ENCODE results near the gene KSR2.

KSR2 gene

DNA sequence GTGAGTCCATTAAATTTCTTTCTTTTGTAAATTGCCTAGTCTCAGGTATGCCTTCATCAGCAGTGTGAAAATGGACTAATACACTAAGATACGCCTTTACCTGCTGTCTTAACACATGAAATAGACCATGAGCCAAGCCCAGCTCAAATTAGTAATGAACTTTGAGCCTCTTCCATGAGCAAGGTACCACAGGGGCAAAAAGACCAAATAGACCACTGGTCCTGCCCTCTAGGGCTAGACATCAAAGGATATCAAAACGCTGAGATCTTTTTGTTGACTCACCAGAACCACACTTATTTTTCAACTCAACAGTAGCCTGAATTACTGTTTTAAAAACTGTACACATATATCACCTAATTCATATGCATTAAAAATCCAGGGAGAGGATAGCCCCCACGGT is 469.9 kb downstream of the KSR2 start:
- DNase-seq = no peak
- intact Hi-C loops (cut with DNase I; ENCODE audit: low total_unique reads) = no loop called here
- H3K4me1 ChIP-seq = no peaks in the 10 kb centered on the region
- H3K4me3 ChIP-seq = no peak overlapping the region
- H3K27ac ChIP-seq = no peak overlapping the region
- TF ChIP-seq, protein P1, sequence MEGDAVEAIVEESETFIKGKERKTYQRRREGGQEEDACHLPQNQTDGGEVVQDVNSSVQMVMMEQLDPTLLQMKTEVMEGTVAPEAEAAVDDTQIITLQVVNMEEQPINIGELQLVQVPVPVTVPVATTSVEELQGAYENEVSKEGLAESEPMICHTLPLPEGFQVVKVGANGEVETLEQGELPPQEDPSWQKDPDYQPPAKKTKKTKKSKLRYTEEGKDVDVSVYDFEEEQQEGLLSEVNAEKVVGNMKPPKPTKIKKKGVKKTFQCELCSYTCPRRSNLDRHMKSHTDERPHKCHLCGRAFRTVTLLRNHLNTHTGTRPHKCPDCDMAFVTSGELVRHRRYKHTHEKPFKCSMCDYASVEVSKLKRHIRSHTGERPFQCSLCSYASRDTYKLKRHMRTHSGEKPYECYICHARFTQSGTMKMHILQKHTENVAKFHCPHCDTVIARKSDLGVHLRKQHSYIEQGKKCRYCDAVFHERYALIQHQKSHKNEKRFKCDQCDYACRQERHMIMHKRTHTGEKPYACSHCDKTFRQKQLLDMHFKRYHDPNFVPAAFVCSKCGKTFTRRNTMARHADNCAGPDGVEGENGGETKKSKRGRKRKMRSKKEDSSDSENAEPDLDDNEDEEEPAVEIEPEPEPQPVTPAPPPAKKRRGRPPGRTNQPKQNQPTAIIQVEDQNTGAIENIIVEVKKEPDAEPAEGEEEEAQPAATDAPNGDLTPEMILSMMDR (IDR thresholded peaks at IDR 0.05) = no peak
- no peaks in the 10 kb centered on the region for H3K9me3 ChIP-seq
- no peaks in the 10 kb centered on the region for H3K27me3 ChIP-seq
- H3K36me3 ChIP-seq = no peaks in the 10 kb centered on the region

DNA sequence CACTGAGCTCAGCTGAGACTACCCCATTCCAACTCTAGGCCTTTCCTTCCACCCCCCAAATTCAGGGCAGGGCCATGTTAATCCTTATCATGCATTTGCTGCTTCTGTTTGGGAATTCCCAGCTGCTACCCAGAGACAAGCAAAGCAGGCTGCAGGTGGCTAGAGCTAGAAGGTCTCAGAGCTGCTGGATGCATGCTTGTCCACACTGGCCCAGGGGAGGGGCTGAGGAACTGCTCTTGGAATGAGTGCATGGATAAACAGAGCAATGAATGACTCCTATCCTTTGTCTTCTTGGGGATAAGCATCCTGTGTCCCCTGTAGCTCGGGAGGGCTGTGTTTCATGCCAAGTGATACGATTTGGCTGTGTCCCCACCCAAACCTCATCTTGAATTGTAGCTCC is 470.5 kb downstream of the KSR2 start:
- Histone ChIP-seq H3K4me1 (no peaks in the 10 kb centered on the region), H3K4me3 (no peak overlapping the region), H3K27ac (no peak overlapping the region), H3K36me3 (no peaks in the 10 kb centered on the region), H3K9me3 (no peaks in the 10 kb centered on the region), H3K27me3 (no peaks in the 10 kb centered on the region)
- intact Hi-C loops (cut with DNase I; ENCODE audit: low total_unique reads) = no loop called here
- TF ChIP-seq, protein P1 (IDR thresholded peaks at IDR 0.05) = no peak
- no peak for DNase-seq

DNA sequence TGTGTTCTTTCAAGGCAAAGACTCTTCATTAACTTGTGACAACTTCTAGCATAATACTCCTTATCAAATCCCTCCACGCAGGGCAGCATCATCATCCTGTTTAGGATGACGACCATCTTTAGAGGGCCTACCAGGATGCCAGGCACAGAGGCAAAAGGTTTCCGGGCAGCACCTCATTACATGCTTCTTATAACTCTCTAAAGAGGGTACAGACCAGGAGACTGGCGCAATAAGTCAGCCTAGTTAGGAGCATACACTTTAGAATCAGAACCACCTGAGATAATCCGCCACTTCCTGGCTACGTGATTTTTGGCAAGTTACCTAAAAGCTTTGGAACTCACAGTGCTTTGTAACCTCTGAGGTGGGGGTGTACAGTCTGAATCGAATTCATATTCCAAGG is 471.4 kb downstream of the KSR2 start:
- Histone ChIP-seq H3K4me3 (no peak overlapping the region), H3K36me3 (no peaks in the 10 kb centered on the region), H3K4me1 (no peaks in the 10 kb centered on the region), H3K27me3 (no peaks in the 10 kb centered on the region), H3K27ac (no peak overlapping the region), H3K9me3 (no peaks in the 10 kb centered on the region)
- DNase-seq = no peak
- intact Hi-C loops (cut with DNase I; ENCODE audit: low total_unique reads) = no loop called here
- TF ChIP-seq, protein P1 (IDR thresholded peaks at IDR 0.05) = no peak

DNA sequence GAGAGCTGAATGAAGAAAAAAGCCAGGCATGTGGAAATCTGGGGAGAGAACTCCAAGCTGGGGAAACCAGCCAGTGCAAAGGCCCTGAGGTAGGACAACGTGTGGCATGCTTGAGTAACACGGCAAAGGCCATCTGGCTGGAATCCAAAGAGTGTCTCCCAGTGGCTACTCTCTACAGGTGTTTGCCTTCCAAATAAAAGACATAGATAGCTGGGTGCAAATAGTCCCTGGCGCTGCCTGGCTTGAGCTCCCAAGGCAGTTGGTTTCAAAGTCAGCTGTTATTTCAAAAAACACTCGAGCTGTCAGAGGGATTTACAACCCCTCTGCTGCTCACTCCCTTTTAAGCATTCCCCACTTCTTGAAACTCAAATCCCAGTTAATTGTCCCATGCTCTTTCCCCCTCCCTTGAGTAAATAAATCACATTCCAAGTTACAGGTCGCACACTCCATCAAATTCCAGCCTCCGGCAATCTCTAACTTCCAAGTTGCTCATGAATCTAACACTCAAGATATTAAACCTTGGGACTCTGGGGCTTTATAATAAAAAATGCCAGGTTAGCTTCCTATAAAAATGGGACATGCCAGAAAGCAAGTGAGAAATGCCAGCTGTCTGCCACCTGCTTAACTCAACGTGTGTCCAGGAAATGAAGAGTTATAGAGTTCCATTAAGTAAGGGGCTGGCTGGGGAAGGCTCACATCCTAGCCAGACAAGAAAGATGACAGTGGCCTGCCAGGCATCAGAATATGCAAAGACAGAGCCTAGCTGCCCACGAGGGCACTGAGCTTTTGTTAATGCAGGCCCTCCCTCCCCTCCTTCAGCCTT is 473.7 kb downstream of the KSR2 start:
- H3K4me1 ChIP-seq = no peaks in the 10 kb centered on the region
- H3K9me3 ChIP-seq = no peaks in the 10 kb centered on the region
- no peaks in the 10 kb centered on the region for H3K27me3 ChIP-seq
- no peaks in the 10 kb centered on the region for H3K36me3 ChIP-seq
- no peak overlapping the region for H3K27ac ChIP-seq
- no peak for DNase-seq
- H3K4me3 ChIP-seq = no peak overlapping the region
- intact Hi-C loops (cut with DNase I; ENCODE audit: low total_unique reads) = no loop called here
- TF ChIP-seq, protein P1 (IDR thresholded peaks at IDR 0.05) = no peak

DNA sequence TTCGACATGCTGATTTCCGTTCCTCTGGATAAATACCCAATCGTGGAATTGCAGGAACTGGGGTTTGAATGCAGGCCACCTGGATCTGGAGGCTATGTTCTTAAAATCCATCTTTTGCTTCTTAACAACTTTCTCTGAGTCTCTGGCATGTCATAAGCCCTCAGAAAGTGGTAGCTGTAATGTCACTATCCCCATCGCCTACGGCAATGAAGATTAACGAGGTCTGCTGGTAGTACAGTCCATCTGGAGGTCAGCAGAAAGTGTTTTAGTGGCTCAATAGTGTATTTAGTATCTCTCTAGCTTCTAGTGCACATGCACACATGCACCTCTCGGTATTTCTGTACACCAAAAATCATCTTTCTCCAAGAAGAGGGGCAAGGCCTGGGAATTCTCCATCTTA is 477.1 kb downstream of the KSR2 start:
- no peaks in the 10 kb centered on the region for H3K36me3 ChIP-seq
- peaks cover 0 to 7% (median 0%) of the 10 kb centered on the region in 4 donors for H3K4me1 ChIP-seq
- no peak for DNase-seq
- H3K9me3 ChIP-seq = no peaks in the 10 kb centered on the region
- intact Hi-C loops (cut with DNase I; ENCODE audit: low total_unique reads) = no loop called here
- TF ChIP-seq, protein P1 (IDR thresholded peaks at IDR 0.05) = no peak
- H3K27me3 ChIP-seq = no peaks in the 10 kb centered on the region
- no peak overlapping the region for H3K4me3 ChIP-seq
- H3K27ac ChIP-seq = no peak overlapping the region
